ENCODE measurements around the gene SCRN2.

Gene SCRN2

DNA sequence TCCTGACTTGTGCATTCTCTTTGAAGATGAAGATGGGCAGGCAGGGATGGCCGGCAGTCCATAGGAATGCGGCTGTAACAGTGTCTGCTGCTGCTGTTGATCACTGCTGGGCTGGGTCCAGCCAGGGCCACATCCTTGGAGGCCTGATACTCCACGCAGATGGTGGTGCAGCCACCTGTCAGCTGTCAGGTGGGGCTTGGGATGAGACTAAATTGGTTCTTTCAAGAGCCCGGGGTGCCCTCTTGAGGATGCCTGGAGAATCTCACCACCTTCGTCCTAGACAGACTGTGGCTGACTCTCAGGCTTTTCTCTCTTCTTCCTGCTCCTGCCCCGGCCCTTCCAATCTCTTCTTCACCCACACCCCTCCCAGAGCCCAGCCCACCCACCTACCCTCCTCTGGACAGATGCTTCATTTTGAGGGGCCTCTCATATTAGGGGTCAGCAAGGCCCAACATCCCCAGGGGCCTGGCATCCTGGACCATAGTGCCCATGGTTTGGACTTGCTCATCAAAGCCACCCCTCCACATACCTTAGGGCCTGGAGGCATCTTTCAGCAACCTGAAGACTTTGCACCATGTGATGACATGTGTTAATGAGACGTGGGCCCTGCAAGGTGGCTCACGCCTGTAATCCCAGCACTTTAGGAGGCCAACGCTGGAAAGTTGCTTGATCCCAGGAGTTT lies 38.6 kb downstream of the SCRN2 start:
- DNase-seq, result peak; percentile 85

DNA sequence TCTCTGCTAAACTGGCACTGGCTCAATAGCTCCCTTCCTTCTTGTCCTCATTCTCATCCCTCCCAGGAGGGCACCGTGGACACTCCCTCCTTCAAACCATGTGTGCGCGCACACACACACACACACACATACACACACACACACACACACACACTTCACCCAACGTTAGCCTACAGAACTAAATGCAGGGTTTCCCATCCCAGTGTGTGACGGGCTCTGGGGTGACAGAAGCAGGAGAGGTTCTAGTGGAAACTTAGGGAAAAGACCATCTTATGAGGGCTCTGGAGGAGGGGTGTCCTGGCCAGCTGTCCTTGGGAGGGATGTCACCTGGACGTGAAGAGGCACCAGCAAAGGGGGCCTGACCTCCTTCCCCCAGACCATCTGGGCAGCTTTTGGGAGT lies 39.2 kb downstream of the SCRN2 start:
- DNase-seq, result no peak

DNA sequence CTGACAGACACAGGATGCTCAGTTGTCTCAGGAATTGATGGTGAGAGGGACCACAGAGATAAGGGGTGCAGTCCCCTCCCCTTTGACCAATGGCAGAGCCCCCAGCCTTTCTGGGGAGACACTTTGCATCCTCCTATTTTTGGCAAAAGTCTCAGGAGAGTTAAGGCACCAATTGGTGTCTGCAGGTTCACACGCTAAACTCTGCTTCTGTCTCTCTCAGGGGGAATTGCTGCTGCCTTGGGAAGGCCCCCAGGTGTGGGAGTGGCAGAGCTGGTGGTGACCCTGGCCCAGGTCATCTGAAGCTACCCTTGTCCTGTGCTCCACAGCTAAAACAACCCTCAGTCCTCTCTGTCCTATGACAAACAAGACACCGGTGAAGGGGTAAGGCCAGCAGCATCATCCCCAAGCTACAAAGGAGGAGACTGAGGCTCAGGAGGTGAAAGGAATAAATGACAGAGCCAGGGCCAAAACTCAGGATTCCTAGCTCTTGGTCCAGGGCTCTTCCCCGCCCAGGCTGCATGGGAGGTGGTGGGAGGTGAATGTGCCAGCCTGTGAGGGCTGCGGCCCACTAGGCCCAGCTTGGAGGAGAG lies 39.8 kb downstream of the SCRN2 start:
- DNase-seq, result no peak

DNA sequence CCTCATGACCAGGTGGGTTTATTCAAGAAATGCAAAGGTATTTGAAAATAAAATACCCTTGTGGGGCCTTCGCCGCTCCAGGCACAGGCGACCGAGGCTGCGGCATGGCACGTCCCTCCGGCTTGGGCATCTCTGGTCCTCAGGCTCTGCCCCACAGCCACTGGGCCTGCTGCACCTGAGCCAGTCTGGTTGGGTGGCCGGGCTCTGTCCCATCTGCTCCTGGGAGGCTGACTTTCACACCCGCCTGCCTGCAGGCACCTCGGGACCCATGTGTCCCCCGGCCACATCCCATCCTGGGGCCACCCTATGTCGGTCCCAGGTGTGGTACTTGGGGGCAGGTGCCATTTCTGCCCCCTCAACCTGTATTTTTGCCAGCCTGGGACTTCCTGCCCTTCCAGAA lies 40.4 kb downstream of the SCRN2 start:
- no peak for DNase-seq

DNA sequence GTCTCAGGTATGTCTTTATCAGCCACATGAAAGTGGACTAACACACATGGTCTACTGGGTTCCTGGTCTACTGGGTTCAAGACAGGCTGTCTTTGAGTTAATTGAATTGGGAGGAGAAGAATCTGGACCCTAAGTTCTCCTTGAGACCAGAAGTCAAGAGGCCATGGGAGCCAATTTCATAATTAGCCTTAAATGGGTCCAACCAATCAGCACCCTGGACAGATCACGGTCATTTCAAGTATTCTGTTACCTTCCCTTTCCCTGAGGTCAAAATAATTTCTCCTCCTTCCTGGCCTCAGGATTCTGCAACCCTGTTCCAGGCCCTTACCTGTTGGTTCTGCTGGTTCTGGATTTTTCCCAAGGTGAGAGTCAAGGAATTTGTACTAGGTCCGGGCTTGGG lies 43.3 kb downstream of the SCRN2 start:
- DNase-seq, result no peak

DNA sequence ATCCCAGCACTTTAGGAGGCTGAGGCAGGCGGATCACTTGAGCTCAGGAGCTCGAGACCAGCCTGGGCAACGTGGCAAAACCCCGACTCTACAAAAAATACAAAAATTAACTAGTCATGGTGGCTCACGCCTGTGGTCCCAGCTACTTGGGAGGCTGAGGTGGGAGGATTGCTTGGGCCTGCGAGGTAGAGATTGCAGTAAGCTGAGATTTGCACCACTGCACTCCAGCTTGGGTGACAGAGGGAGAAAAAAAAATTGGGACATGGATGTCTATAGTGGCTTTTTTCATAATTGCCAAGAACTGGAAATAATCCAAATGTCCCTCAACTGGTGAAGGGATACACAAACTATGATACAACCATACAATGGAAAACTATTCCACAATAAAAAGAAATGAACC lies 48.1 kb downstream of the SCRN2 start:
- DNase-seq, result no peak

DNA sequence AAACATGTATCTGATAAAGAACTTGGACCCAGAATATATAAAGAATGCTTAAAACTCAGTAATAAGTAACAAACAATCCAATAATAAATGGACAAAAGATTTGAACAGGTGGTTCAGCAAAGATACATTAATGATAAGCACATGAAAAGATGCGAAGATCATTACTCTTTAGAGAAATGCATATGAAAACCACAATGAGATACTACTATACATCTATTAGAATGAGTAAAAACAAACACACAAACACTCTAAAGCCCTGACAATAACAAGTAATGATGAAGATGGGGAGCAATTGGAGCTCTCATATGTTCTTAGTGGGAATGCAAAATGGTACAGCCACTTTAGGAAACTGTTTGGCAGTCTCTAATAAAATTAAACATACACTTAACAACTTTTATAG lies 48.6 kb downstream of the SCRN2 start:
- DNase-seq, result no peak

DNA sequence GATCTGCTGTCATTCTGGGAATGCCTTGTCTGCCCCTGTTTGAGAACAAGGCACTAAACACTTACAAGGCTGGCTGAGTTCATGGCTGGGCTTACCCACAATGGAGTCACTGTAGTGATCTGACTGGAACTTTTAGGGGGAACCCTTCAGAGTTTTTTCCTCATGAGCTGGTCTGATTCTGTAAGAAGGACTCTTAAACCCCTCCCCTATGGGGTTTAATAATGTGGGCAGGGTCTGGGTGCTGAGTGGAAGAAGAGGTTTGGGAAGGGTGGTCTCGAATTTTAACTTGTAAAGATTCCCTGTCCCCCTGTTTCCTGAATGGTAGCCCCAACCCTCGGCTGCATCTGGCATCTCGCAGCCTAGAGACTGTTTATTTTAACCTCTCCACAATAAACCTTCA lies 50.0 kb downstream of the SCRN2 start:
- no peak for DNase-seq

DNA sequence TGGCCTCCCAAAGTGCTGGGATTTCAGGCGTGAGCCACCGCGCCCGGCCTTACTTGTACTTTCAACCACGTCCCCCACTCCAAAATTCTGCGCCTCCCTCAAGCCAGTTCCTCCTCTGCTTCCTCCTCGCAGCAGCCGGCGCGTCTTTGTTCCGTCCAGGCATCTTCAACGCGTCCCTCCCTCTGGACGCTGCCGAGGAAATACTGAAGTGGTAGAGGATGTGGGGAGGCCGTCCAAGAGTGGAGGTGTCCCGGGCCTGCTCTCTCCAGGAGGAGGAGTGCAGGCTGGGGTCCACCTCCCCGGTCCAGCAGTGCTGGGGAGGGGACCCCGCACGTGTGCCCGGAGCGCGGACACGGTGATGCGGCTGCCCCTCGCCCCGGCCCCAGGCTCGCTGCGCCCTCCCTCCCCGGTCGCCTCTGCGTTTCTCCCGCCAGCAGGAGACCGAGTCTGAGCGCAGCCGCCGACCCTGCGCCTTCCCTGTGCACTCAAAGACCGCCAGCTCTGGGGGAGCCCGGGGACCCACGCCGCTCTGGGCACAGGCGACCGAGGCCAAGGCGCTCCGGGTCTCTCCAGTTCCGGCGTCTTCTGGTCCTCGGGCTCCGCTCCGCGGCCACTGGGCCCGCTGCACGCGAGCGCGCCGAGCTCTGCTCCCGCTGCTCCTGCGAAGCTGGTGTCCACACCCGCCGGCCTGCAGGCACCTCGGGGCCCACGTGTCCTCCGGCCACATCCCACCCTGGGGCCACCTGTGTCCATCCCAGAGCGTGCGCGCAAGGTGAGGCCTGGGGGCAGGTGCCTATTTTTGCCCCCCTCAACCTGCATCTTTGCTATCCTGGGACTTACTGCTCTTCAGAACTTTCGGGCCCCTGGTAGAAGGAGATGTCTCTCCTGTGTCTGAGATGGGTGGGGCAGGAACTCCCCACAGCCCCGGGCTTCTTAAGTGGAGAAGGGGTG lies 51.2 kb downstream of the SCRN2 start:
- DNase-seq, result peak; percentile 86

All from NCI-H510A (cell line).